SK-N-SH (cell line): ENCODE data around the gene KMT2E. TPM values are rescaled to one million over a fixed set of nuclear protein-coding genes. Genes with fewer than 3 reads are reported as not detected.
A peak's percentile ranks its signal among the peaks of the same experiment; 100 is the strongest.

Source experiments
- CTCF ChIA-PET: fragments of 300-600, 350-600 bp; formaldehyde crosslinking; extraction: SDS; loops from one replicate; lab custom pipeline; 2021; lab: Yijun Ruan, JAX
- POLR2A ChIA-PET: fragments of 350-600 bp; sonication (Branson Sonifier 250); formaldehyde crosslinking; extraction: SDS; loops from one replicate; lab custom pipeline; 2020; ENCODE audit warnings: antibody characterized with exemption, inconsistent platforms; lab: Yijun Ruan, JAX
- DNase-seq: peaks from one replicate; pipeline ENCODE4 v3.0.0; 2012
- H2AFZ ChIP-seq: fragments of 200-600 bp; sonication (generic); 2 replicates; pipeline ENCODE4 v1.8.1; 2016; ENCODE audit warnings: antibody characterized with exemption, mild to moderate bottlenecking, low read depth
- H3F3A ChIP-seq: fragments of 200-600 bp; sonication (generic); replicated peaks from 2 replicates; pipeline ENCODE3; 2016; ENCODE audit warnings: antibody characterized with exemption, mild to moderate bottlenecking; ENCODE audit not compliant: insufficient read depth
- H3K27ac ChIP-seq, 2 experiments: fragments of 200-500 bp in 1 of 2; fragments of 200-600 bp in 1 of 2; sonication (Bioruptor generic) in 1 of 2; sonication (generic), shearing (Covaris generic) in 1 of 2; 2 replicates each; pipeline versions ENCODE4 v1.5.1 to v1.6.1; 2014 to 2016; ENCODE audit warnings: low read depth in 2 of 2, inconsistent platforms in 1 of 2, low read length in 1 of 2, mild to moderate bottlenecking in 1 of 2, mixed read lengths in 1 of 2
- H3K27me3 ChIP-seq: fragments of 200-600 bp; sonication (generic), shearing (Covaris generic); 2 replicates; pipeline ENCODE4 v1.6.1; 2016; ENCODE audit warnings: mixed run types; ENCODE audit not compliant: insufficient read depth
- H3K36me3 ChIP-seq, 2 experiments: fragments of 200-500 bp in 1 of 2; fragments of 200-600 bp in 1 of 2; sonication (Bioruptor generic) in 1 of 2; sonication (generic) in 1 of 2; replicated peaks in 1 of 2; 2 replicates each; pipeline versions ENCODE3 to v1.5.1; 2014 to 2016; ENCODE audit warnings: low read length in 1 of 2, mild to moderate bottlenecking in 1 of 2; ENCODE audit not compliant: insufficient read depth in 2 of 2, control insufficient read depth in 1 of 2
- H3K4me1 ChIP-seq, 2 experiments: fragments of 200-500 bp in 1 of 2; fragments of 200-600 bp in 1 of 2; sonication (Bioruptor generic) in 1 of 2; sonication (generic), shearing (Covaris generic) in 1 of 2; 2 replicates each; pipeline versions ENCODE4 v1.5.1 to v1.6.1; 2014 to 2016; ENCODE audit warnings: low read depth in 1 of 2, low read length in 1 of 2, mixed run types in 1 of 2; ENCODE audit not compliant: insufficient read depth in 2 of 2, control insufficient read depth in 1 of 2
- H3K4me2 ChIP-seq: fragments of 200-600 bp; sonication (generic), shearing (Covaris generic); 2 replicates; pipeline ENCODE4 v1.6.1; 2017; ENCODE audit warnings: mixed run types
- H3K4me3 ChIP-seq, 2 experiments: fragments of 200-500 bp in 1 of 2; fragments of 200-600 bp in 1 of 2; sonication (Bioruptor generic) in 1 of 2; sonication (generic), shearing (Covaris generic) in 1 of 2; 2 replicates each; pipeline versions ENCODE4 v1.5.1 to v1.8.1; 2014 to 2016; ENCODE audit warnings: low read depth in 2 of 2, inconsistent platforms in 1 of 2, low read length in 1 of 2, mild to moderate bottlenecking in 1 of 2, mixed read lengths in 1 of 2, moderate library complexity in 1 of 2
- H3K79me2 ChIP-seq: fragments of 200-600 bp; sonication (generic); 2 replicates; pipeline ENCODE4 v1.8.1; 2017; ENCODE audit warnings: mild to moderate bottlenecking; ENCODE audit not compliant: insufficient read depth
- H3K9ac ChIP-seq: fragments of 200-600 bp; sonication (generic); 2 replicates; pipeline ENCODE4 v1.6.1; 2017; ENCODE audit warnings: mixed run types
- H3K9me2 ChIP-seq: fragments of 200-600 bp; sonication (generic); 2 replicates; pipeline ENCODE4 v1.6.1; 2017; ENCODE audit warnings: mixed run types
- H3K9me3 ChIP-seq: fragments of 200-600 bp; sonication (generic); 2 replicates; pipeline ENCODE4 v1.6.1; 2017; ENCODE audit warnings: mixed run types, mild to moderate bottlenecking, moderate library complexity
- H4K20me1 ChIP-seq: fragments of 200-600 bp; sonication (generic); 2 replicates; pipeline ENCODE4 v1.6.1; 2017; ENCODE audit warnings: mild to moderate bottlenecking, mixed run types; ENCODE audit not compliant: insufficient read depth
- CHD2 ChIP-seq: fragments of 150-350 bp; IDR thresholded peaks from 2 replicates; pipeline ENCODE4 v1.6.1; 2018; ENCODE audit warnings: low read length; ENCODE audit not compliant: partially characterized antibody
- ELF1 ChIP-seq: IDR thresholded peaks from 2 replicates; pipeline ENCODE4 v1.4.0; 2012
- EP300 ChIP-seq, 2 experiments: IDR thresholded peaks; 2 replicates each; pipeline versions ENCODE4 v1.4.0 to v1.6.1; 2012; ENCODE audit warnings: borderline replicate concordance in 1 of 2, low read depth in 1 of 2, low read length in 1 of 2
- FOXJ3 ChIP-seq: sonication (generic); formaldehyde crosslinking; IDR thresholded peaks from 2 replicates; pipeline ENCODE4 v1.5.1; 2020; ENCODE audit warnings: mild to moderate bottlenecking, missing genetic modification reagents
- FOXM1 ChIP-seq: IDR thresholded peaks from 2 replicates; pipeline ENCODE4 v1.4.0; 2012; ENCODE audit warnings: low read depth, mild to moderate bottlenecking
- GATA2 ChIP-seq: sonication (generic); formaldehyde crosslinking; IDR thresholded peaks from 2 replicates; pipeline ENCODE4 v1.5.0; 2020; ENCODE audit warnings: mild to moderate bottlenecking, missing genetic modification reagents
- JUND ChIP-seq: IDR thresholded peaks from 2 replicates; pipeline ENCODE4 v1.4.0; 2012
- MAX ChIP-seq: IDR thresholded peaks from 2 replicates; pipeline ENCODE4 v1.4.0; 2012; ENCODE audit warnings: low read depth
- MXI1 ChIP-seq: IDR thresholded peaks from 2 replicates; pipeline ENCODE4 v1.6.1; 2012; ENCODE audit warnings: mild to moderate bottlenecking, low read depth, low read length, improper control_type of control experiment
- NFIC ChIP-seq: IDR thresholded peaks from 2 replicates; pipeline ENCODE4 v1.4.0; 2012; ENCODE audit warnings: borderline replicate concordance
- NRF1 ChIP-seq: IDR thresholded peaks from 2 replicates; pipeline ENCODE4 v1.6.1; 2012; ENCODE audit warnings: low read depth, mild to moderate bottlenecking, low read length
- POLR2AphosphoS5 ChIP-seq: IDR thresholded peaks from 2 replicates; pipeline ENCODE4 v1.6.1; 2012; ENCODE audit warnings: low read depth, low read length
- RAD21 ChIP-seq: IDR thresholded peaks from 2 replicates; pipeline ENCODE4 v1.6.1; 2012; ENCODE audit warnings: mild to moderate bottlenecking, low read length
- RCOR1 ChIP-seq: fragments of 150-350 bp; IDR thresholded peaks from 2 replicates; pipeline ENCODE4 v1.6.1; 2017; ENCODE audit warnings: antibody characterized with exemption, low read length
- RFX5 ChIP-seq: IDR thresholded peaks from 2 replicates; pipeline ENCODE4 v1.6.1; 2012; ENCODE audit warnings: mild to moderate bottlenecking, improper control_type of control experiment, low read length
- RXRA ChIP-seq: IDR thresholded peaks from 2 replicates; pipeline ENCODE4 v1.4.0; 2012; ENCODE audit warnings: low read depth, mild to moderate bottlenecking, borderline replicate concordance
- SIN3A ChIP-seq: IDR thresholded peaks from 2 replicates; pipeline ENCODE4 v1.6.1; 2012; ENCODE audit warnings: low read depth, mild to moderate bottlenecking, low read length, moderate library complexity, borderline replicate concordance
- TAF1 ChIP-seq: IDR thresholded peaks from 2 replicates; pipeline ENCODE4 v1.6.1; 2012; ENCODE audit warnings: low read depth, mild to moderate bottlenecking, low read length, moderate library complexity, borderline replicate concordance
- USF1 ChIP-seq: IDR thresholded peaks from 2 replicates; pipeline ENCODE4 v1.4.0; 2012; ENCODE audit warnings: low read depth, borderline replicate concordance
- USF2 ChIP-seq: fragments of 150-350 bp; IDR thresholded peaks from 2 replicates; pipeline ENCODE4 v1.6.1; 2017; ENCODE audit warnings: antibody characterized with exemption, low read length, low read depth, borderline replicate concordance
- YY1 ChIP-seq: IDR thresholded peaks from 2 replicates; pipeline ENCODE4 v1.4.0; 2012; ENCODE audit warnings: low read depth, mild to moderate bottlenecking
- WGBS: methylation state at CpG from one replicate; pipeline ENCODE4 v1.1.6; 2017; ENCODE audit warnings: low lambda C conversion rate; 5-methylcytosine and 5-hydroxymethylcytosine counted together
- polyA plus RNA-seq, 3 experiments: library from polyadenylated mRNA; depleted of rRNA; stranded (reverse); fragments of >200 nt; gene quantifications; 2 replicates each; pipeline ENCODE4 v1.2.3, GENCODE V29; 2012

KMT2E gene
- polyA plus RNA-seq, 1 of the 3 experiments (the other 2 are of a cell fraction): 6.4 TPM

DNA sequence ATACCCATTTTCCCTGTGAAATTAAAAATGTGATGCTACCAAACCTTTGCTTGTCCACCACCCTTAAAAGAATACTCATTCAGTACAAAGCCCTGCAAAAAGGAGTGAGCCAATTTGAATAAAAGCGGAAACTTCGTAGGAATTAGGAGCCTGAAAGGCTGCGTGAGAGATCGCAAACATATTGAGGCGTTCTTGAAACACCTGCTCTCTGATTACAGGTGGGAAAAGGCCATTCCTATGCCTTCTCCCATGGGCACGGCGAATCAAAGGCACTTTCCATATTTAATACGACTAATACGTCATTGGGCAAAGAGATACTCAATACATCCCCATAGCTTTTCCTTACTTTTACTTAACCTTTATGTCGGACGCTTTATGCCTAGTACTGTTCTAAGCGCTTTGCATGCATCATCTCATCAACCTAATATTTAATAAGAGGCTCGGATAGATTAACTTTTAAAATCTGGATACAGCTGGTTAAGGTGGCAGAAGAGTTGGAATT is 30.9 kb upstream of the KMT2E start:
- no peak for DNase-seq
- WGBS: 19% methylated on average over 13 of the region's 13 CpGs
- ChIA-PET POLR2A (interaction anchor here (0.9 to 3.4 kb wide), 10 partner anchors 11 to 405 kb away, joined by 3 to 68 read pairs (median 4); partner anchors contain the start of gene KMT2E), CTCF (interaction anchor here (0.5 to 7.2 kb wide), 23 partner anchors 10 to 1898 kb away, joined by 3 to 70 read pairs (median 4); partner anchors contain the start of genes KMT2E and SRPK2)
- H3K9me2 ChIP-seq: no peaks in the 10 kb centered on the region
- peak overlapping the region; percentile 67 to 93 for H3K4me3 ChIP-seq
- peaks cover 27% of the 10 kb centered on the region for H4K20me1 ChIP-seq
- H3K9ac ChIP-seq: peak overlapping the region; percentile 96
- peaks cover 69% of the 10 kb centered on the region for H3F3A ChIP-seq
- H3K27ac ChIP-seq: peak overlapping the region; percentile 98 to 100
- H3K4me1 ChIP-seq: peaks cover 52% of the 10 kb centered on the region in 2 experiments
- TF ChIP-seq RXRA: no peak
- no peak for TF ChIP-seq CHD2
- no peak for TF ChIP-seq RFX5
- TF ChIP-seq, all 33 proteins: peak for 0
- H3K27me3 ChIP-seq: no peaks in the 10 kb centered on the region
- H3K36me3 ChIP-seq: peaks cover 18 to 46% of the 10 kb centered on the region in 2 experiments
- no peaks in the 10 kb centered on the region for H3K9me3 ChIP-seq
- H2AFZ ChIP-seq: peak overlapping the region; percentile 76
- H3K79me2 ChIP-seq: peaks cover 42% of the 10 kb centered on the region
- peak overlapping the region; percentile 87 for H3K4me2 ChIP-seq

GRCh38 chr7:104983578-104984539 is 30.1 kb upstream of the KMT2E start:
- H4K20me1 ChIP-seq: peaks cover 27% of the 10 kb centered on the region
- DNase-seq: peak; percentile 95
- peaks cover 69% of the 10 kb centered on the region for H3F3A ChIP-seq
- POLR2A ChIA-PET: interaction anchor here (0.6 to 3.4 kb wide), 11 partner anchors 12 to 548 kb away, joined by 3 to 68 read pairs (median 4); partner anchors contain the start of gene KMT2E
- H3K79me2 ChIP-seq: peaks cover 42% of the 10 kb centered on the region
- no peaks in the 10 kb centered on the region for H3K9me2 ChIP-seq
- 1% methylated on average over 53 of the region's 62 CpGs for WGBS
- H3K4me1 ChIP-seq: peaks cover 47 to 50% of the 10 kb centered on the region in 2 experiments
- no peaks in the 10 kb centered on the region for H3K9me3 ChIP-seq
- peaks cover 18 to 49% of the 10 kb centered on the region in 2 experiments for H3K36me3 ChIP-seq
- peak overlapping the region; percentile 96 for H3K9ac ChIP-seq
- H3K27me3 ChIP-seq: no peaks in the 10 kb centered on the region
- CTCF ChIA-PET: interaction anchor here (0.5 to 7.2 kb wide), 21 partner anchors 12 to 1899 kb away, joined by 3 to 70 read pairs (median 4); partner anchors contain the start of genes KMT2E and SRPK2
- H3K4me2 ChIP-seq: peak overlapping the region; percentile 87
- peak overlapping the region; percentile 76 for H2AFZ ChIP-seq
- H3K27ac ChIP-seq: peak overlapping the region; percentile 98 to 100
- peak overlapping the region; percentile 67 to 93 for H3K4me3 ChIP-seq
- TF ChIP-seq USF1: peak; percentile 55
- no peak; the same call in 1 of the 2 replicates for TF ChIP-seq FOXM1
- TF ChIP-seq FOXJ3 (CRISPR knock-in tag): peak; percentile 11; the same call in 1 of the 2 replicates
- peak; percentile 98 for TF ChIP-seq POLR2AphosphoS5
- peak; percentile 91 for TF ChIP-seq ELF1
- TF ChIP-seq TAF1: peak; percentile 73
- TF ChIP-seq RAD21: peak; percentile 32
- peak; percentile 92 for TF ChIP-seq MAX
- TF ChIP-seq JUND: peak; percentile 62
- TF ChIP-seq EP300 (IDR thresholded peaks at IDR 0.05; ENCODE audit: borderline replicate concordance in 1 of 2, low read depth in 1 of 2, low read length in 1 of 2): peak in 1 of 2 experiments; percentile 55; a peak in 1 of 4 replicates
- no peak; the same call in 1 of the 2 replicates for TF ChIP-seq NFIC
- TF ChIP-seq NRF1: no peak
- TF ChIP-seq RCOR1: peak; percentile 23; the same call in 1 of the 2 replicates
- peak; percentile 30; the same call in 1 of the 2 replicates for TF ChIP-seq GATA2 (CRISPR knock-in tag)
- TF ChIP-seq MXI1: peak; percentile 90
- peak; percentile 92 for TF ChIP-seq YY1
- TF ChIP-seq RXRA: no peak; the same call in 1 of the 2 replicates
- peak; percentile 51 for TF ChIP-seq CHD2
- TF ChIP-seq SIN3A: peak; percentile 78; the same call in 1 of the 2 replicates
- no peak for TF ChIP-seq USF2
